WTC11 (cell line): Measurements from ENCODE around the gene RIN1.
A peak's percentile ranks its signal among the peaks of the same experiment; 100 is the strongest.

Source experiments
- CTCF ChIP-seq: fragments of 200-600 bp; IDR thresholded peaks from 2 replicates; pipeline ENCODE4 v1.8.0; 2022; ENCODE audit warnings: antibody characterized with exemption
- E2F1 ChIP-seq: sonication (generic); formaldehyde crosslinking; IDR thresholded peaks from 2 replicates; pipeline ENCODE4 v1.8.0; 2022; ENCODE audit warnings: mild to moderate bottlenecking, missing genetic modification reagents
- EMX1 ChIP-seq: fragments of 250-450 bp; sonication (Bioruptor Pico); IDR thresholded peaks from 2 replicates; pipeline ENCODE4 v1.8.0; 2021; ENCODE audit warnings: mild to moderate bottlenecking
- ETV6 ChIP-seq: sonication (generic); formaldehyde crosslinking; IDR thresholded peaks from 2 replicates; pipeline ENCODE4 v1.8.1; 2022; ENCODE audit warnings: mild to moderate bottlenecking, missing genetic modification reagents
- TCF7 ChIP-seq: sonication (generic); formaldehyde crosslinking; IDR thresholded peaks from 2 replicates; pipeline ENCODE4 v1.8.0; 2022; ENCODE audit warnings: mild to moderate bottlenecking, low read depth, missing genetic modification reagents, moderate library complexity
- TEAD4 ChIP-seq: sonication (generic); formaldehyde crosslinking; IDR thresholded peaks from 2 replicates; pipeline ENCODE4 v1.8.0; 2022; ENCODE audit warnings: mild to moderate bottlenecking, missing genetic modification reagents
- USF1 ChIP-seq: sonication (generic); formaldehyde crosslinking; IDR thresholded peaks from 2 replicates; pipeline ENCODE4 v1.8.0; 2022; ENCODE audit warnings: mild to moderate bottlenecking, missing genetic modification reagents

GRCh38 chr11:66315921-66316811 lies 20.1 kb downstream of the RIN1 start:
- TF ChIP-seq CTCF (no peak), TEAD4 (no peak), E2F1 (CRISPR knock-in tag) (no peak), TCF7 (CRISPR knock-in tag) (no peak), ETV6 (CRISPR knock-in tag) (no peak), USF1 (CRISPR knock-in tag) (0 out of 2 replicates have a peak, but pooled peaks have one; percentile 27), EMX1 (CRISPR knock-in tag) (no peak)
